ENCODE data around the gene FNDC5. TPM values are rescaled to one million over a fixed set of nuclear protein-coding genes. Genes with fewer than 3 reads are reported as not detected.

The FNDC5 gene
- total and polyA plus RNA-seq, 9 of the 15 experiments (the other 6 are each of a cell fraction or from before 2014, with no cell fraction given): 0.06 to 2.1 (median 0.22) TPM

DNA sequence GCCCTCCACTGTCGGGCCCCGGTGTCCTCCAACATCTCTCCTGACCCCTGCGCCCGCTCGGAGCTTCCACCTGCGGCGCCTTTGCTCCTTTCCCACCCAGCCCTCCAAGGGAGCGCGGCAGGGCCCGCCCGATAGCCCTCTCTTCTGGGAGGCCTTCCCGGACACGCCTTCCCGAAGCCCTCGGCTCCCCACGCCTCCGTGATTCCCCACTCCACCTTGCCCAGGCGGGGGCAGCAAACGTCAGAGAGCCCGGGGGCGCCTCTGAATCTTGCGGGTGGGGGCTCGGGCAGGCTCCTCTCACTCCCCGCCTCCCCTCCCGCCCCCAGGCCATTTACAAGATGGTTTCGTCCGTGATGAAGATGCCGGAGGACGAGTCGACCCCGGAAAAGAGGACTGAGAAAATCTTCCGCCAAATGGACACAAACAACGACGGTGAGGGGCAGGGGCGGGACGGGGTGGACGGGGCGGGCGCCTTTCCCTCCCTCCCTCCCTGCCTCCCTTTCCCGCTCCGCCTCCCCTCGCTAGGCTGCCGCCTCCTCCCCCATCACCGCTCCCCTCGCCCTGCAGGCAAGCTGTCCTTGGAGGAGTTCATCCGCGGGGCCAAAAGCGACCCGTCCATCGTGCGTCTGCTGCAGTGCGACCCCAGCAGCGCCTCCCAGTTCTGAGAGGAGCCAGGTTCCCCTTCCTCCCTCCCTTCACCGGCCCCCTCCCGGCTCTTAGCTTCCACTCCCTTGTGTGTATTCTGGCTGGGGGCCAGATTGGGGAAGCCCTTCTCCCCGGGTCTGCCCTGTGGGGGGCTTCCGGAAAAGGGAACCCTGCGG lies 22.7 kb upstream of the FNDC5 start (continued):
- TF ChIP-seq, protein P1, sequence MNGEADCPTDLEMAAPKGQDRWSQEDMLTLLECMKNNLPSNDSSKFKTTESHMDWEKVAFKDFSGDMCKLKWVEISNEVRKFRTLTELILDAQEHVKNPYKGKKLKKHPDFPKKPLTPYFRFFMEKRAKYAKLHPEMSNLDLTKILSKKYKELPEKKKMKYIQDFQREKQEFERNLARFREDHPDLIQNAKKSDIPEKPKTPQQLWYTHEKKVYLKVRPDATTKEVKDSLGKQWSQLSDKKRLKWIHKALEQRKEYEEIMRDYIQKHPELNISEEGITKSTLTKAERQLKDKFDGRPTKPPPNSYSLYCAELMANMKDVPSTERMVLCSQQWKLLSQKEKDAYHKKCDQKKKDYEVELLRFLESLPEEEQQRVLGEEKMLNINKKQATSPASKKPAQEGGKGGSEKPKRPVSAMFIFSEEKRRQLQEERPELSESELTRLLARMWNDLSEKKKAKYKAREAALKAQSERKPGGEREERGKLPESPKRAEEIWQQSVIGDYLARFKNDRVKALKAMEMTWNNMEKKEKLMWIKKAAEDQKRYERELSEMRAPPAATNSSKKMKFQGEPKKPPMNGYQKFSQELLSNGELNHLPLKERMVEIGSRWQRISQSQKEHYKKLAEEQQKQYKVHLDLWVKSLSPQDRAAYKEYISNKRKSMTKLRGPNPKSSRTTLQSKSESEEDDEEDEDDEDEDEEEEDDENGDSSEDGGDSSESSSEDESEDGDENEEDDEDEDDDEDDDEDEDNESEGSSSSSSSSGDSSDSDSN (IDR thresholded peaks at IDR 0.05; ENCODE audit: borderline replicate concordance in 1 of 2, low read depth in 2 of 2, low read length in 2 of 2): peak; percentile 34 to 83; a peak in 2 of 4 replicates
- TF ChIP-seq ZNF830 (CRISPR knock-in tag; IDR thresholded peaks at IDR 0.05) (no peak), RB1 (IDR thresholded peaks at IDR 0.05; ENCODE audit: low read depth) (no peak; the same call in 1 of the 2 replicates), ARID1B (IDR thresholded peaks at IDR 0.05) (no peak), KAT2B (IDR thresholded peaks at IDR 0.05; ENCODE audit: low read depth, low read length) (no peak), ARHGAP35 (IDR thresholded peaks at IDR 0.05; ENCODE audit: partially characterized antibody) (no peak), XRCC3 (IDR thresholded peaks at IDR 0.05) (no peak), ATF7 (IDR thresholded peaks at IDR 0.05) (peak; percentile 67), CEBPG (CRISPR knock-in tag; IDR thresholded peaks at IDR 0.05) (no peak), CEBPG (tag; conservative IDR thresholded peaks at IDR 0.05 in 1 of 2, IDR thresholded peaks at IDR 0.05 in 1 of 2) (no peak)
- TF ChIP-seq, protein P2, sequence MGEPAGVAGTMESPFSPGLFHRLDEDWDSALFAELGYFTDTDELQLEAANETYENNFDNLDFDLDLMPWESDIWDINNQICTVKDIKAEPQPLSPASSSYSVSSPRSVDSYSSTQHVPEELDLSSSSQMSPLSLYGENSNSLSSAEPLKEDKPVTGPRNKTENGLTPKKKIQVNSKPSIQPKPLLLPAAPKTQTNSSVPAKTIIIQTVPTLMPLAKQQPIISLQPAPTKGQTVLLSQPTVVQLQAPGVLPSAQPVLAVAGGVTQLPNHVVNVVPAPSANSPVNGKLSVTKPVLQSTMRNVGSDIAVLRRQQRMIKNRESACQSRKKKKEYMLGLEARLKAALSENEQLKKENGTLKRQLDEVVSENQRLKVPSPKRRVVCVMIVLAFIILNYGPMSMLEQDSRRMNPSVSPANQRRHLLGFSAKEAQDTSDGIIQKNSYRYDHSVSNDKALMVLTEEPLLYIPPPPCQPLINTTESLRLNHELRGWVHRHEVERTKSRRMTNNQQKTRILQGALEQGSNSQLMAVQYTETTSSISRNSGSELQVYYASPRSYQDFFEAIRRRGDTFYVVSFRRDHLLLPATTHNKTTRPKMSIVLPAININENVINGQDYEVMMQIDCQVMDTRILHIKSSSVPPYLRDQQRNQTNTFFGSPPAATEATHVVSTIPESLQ (CRISPR knock-in tag; IDR thresholded peaks at IDR 0.05): no peak
- TF ChIP-seq, protein P3, sequence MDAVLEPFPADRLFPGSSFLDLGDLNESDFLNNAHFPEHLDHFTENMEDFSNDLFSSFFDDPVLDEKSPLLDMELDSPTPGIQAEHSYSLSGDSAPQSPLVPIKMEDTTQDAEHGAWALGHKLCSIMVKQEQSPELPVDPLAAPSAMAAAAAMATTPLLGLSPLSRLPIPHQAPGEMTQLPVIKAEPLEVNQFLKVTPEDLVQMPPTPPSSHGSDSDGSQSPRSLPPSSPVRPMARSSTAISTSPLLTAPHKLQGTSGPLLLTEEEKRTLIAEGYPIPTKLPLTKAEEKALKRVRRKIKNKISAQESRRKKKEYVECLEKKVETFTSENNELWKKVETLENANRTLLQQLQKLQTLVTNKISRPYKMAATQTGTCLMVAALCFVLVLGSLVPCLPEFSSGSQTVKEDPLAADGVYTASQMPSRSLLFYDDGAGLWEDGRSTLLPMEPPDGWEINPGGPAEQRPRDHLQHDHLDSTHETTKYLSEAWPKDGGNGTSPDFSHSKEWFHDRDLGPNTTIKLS (IDR thresholded peaks at IDR 0.05; ENCODE audit: borderline replicate concordance, low read depth): 0 out of 2 replicates have a peak, but pooled peaks have one; percentile 10
- TF ChIP-seq, protein P4, sequence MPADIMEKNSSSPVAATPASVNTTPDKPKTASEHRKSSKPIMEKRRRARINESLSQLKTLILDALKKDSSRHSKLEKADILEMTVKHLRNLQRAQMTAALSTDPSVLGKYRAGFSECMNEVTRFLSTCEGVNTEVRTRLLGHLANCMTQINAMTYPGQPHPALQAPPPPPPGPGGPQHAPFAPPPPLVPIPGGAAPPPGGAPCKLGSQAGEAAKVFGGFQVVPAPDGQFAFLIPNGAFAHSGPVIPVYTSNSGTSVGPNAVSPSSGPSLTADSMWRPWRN (IDR thresholded peaks at IDR 0.05; ENCODE audit: low read depth): no peak
- TF ChIP-seq, protein P5, sequence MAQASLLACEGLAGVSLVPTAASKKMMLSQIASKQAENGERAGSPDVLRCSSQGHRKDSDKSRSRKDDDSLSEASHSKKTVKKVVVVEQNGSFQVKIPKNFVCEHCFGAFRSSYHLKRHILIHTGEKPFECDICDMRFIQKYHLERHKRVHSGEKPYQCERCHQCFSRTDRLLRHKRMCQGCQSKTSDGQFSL (CRISPR knock-in tag; IDR thresholded peaks at IDR 0.05): no peak
- TF ChIP-seq, protein P5 (tag; IDR thresholded peaks at IDR 0.05): no peak
- TF ChIP-seq, protein P6, sequence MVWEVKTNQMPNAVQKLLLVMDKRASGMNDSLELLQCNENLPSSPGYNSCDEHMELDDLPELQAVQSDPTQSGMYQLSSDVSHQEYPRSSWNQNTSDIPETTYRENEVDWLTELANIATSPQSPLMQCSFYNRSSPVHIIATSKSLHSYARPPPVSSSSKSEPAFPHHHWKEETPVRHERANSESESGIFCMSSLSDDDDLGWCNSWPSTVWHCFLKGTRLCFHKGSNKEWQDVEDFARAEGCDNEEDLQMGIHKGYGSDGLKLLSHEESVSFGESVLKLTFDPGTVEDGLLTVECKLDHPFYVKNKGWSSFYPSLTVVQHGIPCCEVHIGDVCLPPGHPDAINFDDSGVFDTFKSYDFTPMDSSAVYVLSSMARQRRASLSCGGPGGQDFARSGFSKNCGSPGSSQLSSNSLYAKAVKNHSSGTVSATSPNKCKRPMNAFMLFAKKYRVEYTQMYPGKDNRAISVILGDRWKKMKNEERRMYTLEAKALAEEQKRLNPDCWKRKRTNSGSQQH (CRISPR knock-in tag; IDR thresholded peaks at IDR 0.05): no peak

Data from K562 (cell line).